GM21528 (cell line): Measurements from ENCODE around the gene KRTAP12-2.
"Not testable (repeated sequence)": the region's sequence is repeated elsewhere in the genome, so short reads cannot be mapped to it uniquely, and the experiment has no call there.

ENCODE experiments used
- ATAC-seq: cut with Tn5 transposase; IDR thresholded peaks from one replicate; pipeline ENCODE4 v1.9.1; 2021; ENCODE audit warnings: mild to moderate bottlenecking, moderate library complexity; ENCODE audit not compliant: unreplicated experiment, low FRiP score

KRTAP12-2 gene

GRCh38 chr21:44653656-44654575, 12.8 kb downstream of the KRTAP12-2 start:
- no peak for ATAC-seq

GRCh38 chr21:44653123-44653522, 13.6 kb downstream of the KRTAP12-2 start:
- no peak for ATAC-seq

- ATAC-seq = no peak
These were observed 15.6 kb downstream of the KRTAP12-2 start for GRCh38 chr21:44650973-44651675.

- no peak for ATAC-seq
These were observed 16.3 kb downstream of the KRTAP12-2 start for GRCh38 chr21:44650265-44650972.

GRCh38 chr21:44649521-44650100, 17.1 kb downstream of the KRTAP12-2 start:
- ATAC-seq = no peak

GRCh38 chr21:44648557-44649311, 18.0 kb downstream of the KRTAP12-2 start:
- no peak for ATAC-seq

- ATAC-seq = no peak
These were observed 19.5 kb downstream of the KRTAP12-2 start for GRCh38 chr21:44647222-44647552.

GRCh38 chr21:44646366-44647221, 20.1 kb downstream of the KRTAP12-2 start, which contains the start of gene KRTAP10-11:
Gene KRTAP10-11 (plus strand): TSS chr21:44646414. CDS start chr21:44646459, 45 bp downstream.
- not testable (repeated sequence) for ATAC-seq

- no peak for ATAC-seq
These were observed 21.8 kb downstream of the KRTAP12-2 start for GRCh38 chr21:44644878-44645277.

- no peak for ATAC-seq
These were observed 22.9 kb downstream of the KRTAP12-2 start for GRCh38 chr21:44643741-44644310.

GRCh38 chr21:44640761-44641160, 26.0 kb downstream of the KRTAP12-2 start:
- no peak for ATAC-seq

- ATAC-seq = no peak
These were observed 27.4 kb downstream of the KRTAP12-2 start for GRCh38 chr21:44639331-44639655.

GRCh38 chr21:44638506-44639330, 28.0 kb downstream of the KRTAP12-2 start:
- ATAC-seq = not testable (repeated sequence)

GRCh38 chr21:44637851-44638348, 28.8 kb downstream of the KRTAP12-2 start:
- ATAC-seq = not testable (repeated sequence)

- ATAC-seq = no peak
These were observed 29.5 kb downstream of the KRTAP12-2 start, which contains the start of gene KRTAP10-10 for GRCh38 chr21:44637018-44637850. Gene KRTAP10-10 (plus strand): TSS chr21:44637356. CDS start chr21:44637418, 62 bp downstream.

GRCh38 chr21:44636209-44637017, 30.3 kb downstream of the KRTAP12-2 start:
- no peak for ATAC-seq
